ENCODE results near the gene ZSCAN31.

Gene ZSCAN31

GRCh38 chr6:28345201-28345600 is 9.3 kb upstream of the ZSCAN31 start:
- Histone ChIP-seq H3K4me3 (no peak overlapping the region), H3K27ac (no peak overlapping the region)
- TF ChIP-seq, protein P1, sequence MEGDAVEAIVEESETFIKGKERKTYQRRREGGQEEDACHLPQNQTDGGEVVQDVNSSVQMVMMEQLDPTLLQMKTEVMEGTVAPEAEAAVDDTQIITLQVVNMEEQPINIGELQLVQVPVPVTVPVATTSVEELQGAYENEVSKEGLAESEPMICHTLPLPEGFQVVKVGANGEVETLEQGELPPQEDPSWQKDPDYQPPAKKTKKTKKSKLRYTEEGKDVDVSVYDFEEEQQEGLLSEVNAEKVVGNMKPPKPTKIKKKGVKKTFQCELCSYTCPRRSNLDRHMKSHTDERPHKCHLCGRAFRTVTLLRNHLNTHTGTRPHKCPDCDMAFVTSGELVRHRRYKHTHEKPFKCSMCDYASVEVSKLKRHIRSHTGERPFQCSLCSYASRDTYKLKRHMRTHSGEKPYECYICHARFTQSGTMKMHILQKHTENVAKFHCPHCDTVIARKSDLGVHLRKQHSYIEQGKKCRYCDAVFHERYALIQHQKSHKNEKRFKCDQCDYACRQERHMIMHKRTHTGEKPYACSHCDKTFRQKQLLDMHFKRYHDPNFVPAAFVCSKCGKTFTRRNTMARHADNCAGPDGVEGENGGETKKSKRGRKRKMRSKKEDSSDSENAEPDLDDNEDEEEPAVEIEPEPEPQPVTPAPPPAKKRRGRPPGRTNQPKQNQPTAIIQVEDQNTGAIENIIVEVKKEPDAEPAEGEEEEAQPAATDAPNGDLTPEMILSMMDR (IDR thresholded peaks at IDR 0.05): no peak
- no peak for DNase-seq (ENCODE audit: low spot score)

DNA sequence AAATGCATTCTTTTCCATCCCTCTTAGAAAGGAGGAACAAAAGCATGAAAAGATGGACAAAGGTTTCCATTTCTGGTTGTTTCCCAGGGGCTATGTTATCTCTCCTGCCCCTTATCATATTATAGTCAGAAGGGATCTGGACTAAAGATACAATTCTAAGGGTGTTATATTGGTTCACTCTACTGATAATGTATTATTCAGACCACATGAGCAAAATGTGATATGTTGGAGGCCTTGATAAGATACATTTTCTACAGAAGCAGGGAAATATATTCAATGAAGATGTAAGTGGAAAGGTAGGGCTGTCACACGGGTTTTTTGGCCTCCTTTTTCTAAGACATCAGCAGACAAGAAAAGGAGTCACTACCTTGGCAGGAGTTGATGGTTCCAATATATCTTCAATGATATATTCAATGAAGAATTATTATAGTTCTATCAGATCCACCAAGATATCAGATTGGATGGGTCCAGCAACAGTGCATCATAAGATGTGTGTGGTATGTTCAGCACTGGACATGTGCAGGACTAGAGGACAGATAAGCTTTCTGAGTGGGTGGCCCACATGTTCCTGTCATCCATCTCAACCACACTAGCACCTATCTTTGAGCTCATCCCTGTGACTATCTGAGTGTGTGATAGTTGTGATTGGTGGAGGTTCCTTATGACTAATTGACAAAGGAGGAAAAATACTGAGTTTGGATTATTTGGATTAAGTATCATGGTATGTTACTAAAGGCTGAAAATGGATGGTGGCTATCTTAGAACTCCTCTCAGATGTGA is 8.1 kb upstream of the ZSCAN31 start:
- H3K4me3 ChIP-seq: no peak overlapping the region
- TF ChIP-seq, protein P1 (IDR thresholded peaks at IDR 0.05): no peak
- DNase-seq (ENCODE audit: low spot score): no peak
- no peak overlapping the region for H3K27ac ChIP-seq

GRCh38 chr6:28340310-28341095 is 4.6 kb upstream of the ZSCAN31 start:
- TF ChIP-seq, protein P1 (IDR thresholded peaks at IDR 0.05): no peak
- H3K27ac ChIP-seq: no peak overlapping the region
- no peak overlapping the region for H3K4me3 ChIP-seq
- DNase-seq (ENCODE audit: low spot score): no peak

DNA sequence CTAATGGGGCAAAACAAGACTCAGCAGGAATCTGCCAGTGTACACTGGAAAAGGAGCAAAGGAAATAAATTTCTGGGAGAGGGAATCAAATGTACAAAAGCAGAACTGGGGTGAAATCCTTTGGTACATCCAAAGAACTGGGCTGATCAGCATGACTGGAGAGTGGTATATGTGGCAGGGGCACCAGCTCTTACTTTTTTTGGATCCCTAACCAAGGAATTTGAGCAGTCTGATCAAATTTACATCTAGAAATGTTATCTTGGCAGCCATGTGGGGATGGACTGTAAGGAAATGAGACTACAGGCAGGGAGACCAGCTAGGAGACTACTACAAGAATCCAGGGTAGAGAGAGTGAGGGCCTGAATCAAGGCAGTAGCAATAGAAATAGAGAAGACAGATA is 1.2 kb upstream of the ZSCAN31 start:
- no peak for DNase-seq (ENCODE audit: low spot score)
- peak overlapping the region; percentile 81 for H3K4me3 ChIP-seq
- H3K27ac ChIP-seq: peak overlapping the region; percentile 95 to 97
- TF ChIP-seq, protein P1 (IDR thresholded peaks at IDR 0.05): no peak

DNA sequence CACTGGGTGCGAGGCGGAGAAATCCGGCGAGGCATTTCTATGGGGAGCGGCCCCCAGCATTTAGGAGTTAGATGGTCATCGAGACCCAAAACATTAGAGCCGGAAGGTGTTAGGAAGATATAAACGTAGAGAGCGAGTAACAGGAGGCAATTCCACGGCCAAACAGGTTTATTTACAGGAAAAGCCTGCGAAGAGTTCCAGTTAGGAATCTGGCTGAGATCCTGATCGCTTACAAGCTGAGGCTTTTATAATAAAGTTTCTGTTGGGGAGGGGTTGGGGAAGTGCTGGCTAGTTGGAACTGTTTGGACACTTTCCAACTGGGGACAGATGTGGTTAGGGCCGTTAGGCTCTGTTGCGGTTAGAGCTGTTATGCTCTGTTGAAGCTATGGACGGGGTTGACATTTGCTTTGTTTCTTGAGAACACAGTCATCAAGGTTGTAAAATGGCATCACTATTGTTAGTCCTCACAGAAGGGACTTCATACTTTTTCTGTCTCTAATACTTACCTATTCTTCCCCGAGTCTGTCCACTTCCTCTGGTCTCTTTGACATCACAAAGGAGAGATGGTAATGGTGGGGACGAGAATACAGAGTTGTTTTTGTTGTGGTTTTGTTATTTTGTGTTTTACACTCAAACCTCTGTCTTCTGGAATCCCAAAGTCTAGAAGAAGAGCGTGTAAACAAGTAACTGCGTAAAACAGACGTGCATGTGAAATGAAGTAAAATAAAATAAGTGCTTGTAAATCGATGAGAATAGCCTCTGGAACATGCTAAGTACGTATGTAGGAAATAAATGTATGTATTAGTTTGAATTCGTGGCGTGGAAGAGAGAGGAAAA is 554 bp upstream of the ZSCAN31 start:
- peak overlapping the region; percentile 81 for H3K4me3 ChIP-seq
- DNase-seq (ENCODE audit: low spot score): no peak
- peak overlapping the region; percentile 95 to 97 for H3K27ac ChIP-seq
- TF ChIP-seq, protein P1 (IDR thresholded peaks at IDR 0.05): no peak

- no peak for DNase-seq (ENCODE audit: low spot score)
- TF ChIP-seq, protein P1 (IDR thresholded peaks at IDR 0.05): no peak
- H3K4me3 ChIP-seq: peak overlapping the region; percentile 81
- peak overlapping the region; percentile 95 to 97 for H3K27ac ChIP-seq
Measured at GRCh38 chr6:28335040-28335563, 846 bp downstream of the ZSCAN31 start.

Measured in coronary artery (tissue), 2 donors.